GM19043 (cell line): Measurements from ENCODE around the gene C1orf105.
"Not testable (repeated sequence)": the region's sequence is repeated elsewhere in the genome, so short reads cannot be mapped to it uniquely, and the experiment has no call there.

Experiments used
- ATAC-seq: cut with Tn5 transposase; IDR thresholded peaks from one replicate; pipeline ENCODE4 v1.9.1; 2021; ENCODE audit warnings: low read depth; ENCODE audit not compliant: unreplicated experiment

Gene C1orf105

GRCh38 chr1:172483448-172483847 lies 63.0 kb downstream of the C1orf105 start:
- no peak for ATAC-seq

DNA sequence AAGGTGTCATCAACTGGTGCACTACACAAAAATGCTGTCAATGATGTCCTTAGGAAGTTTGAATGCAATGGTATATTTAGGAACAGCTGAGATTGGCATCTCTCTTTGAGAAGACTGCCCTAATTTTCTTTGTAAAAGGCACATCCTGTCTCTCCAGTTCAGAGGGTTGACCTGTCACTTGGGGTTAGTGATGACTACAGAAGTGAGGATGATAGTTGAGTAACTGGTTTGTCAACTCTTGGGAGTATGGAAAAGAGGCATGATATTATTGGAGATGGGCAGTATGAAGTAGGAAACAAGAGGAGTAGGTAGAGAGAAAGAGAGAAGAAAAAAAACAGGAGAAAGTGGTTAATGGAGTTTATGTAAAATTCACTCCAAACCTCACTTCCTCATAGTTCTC lies 63.8 kb downstream of the C1orf105 start:
- no peak for ATAC-seq

DNA sequence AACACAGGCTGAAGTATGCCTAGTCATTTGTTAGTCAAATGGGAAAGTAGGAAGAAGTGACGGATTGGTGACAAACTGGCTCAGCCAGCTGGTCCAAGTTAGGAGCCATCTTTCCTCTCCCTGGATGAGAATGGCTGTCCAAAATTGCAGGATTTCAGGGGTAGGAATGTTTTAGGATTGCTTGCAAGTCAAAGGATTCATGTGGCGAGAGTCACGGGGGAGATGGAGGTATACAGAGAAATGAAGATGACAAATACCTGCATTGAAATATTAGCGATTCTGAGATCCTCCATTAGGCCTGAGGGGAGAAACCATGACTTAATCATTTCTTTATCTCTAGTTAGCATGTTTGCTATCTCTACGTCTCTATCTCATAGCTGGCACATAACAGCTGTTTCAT lies 65.1 kb downstream of the C1orf105 start:
- ATAC-seq, result no peak

GRCh38 chr1:172486805-172487454 lies 66.4 kb downstream of the C1orf105 start:
- no peak for ATAC-seq

DNA sequence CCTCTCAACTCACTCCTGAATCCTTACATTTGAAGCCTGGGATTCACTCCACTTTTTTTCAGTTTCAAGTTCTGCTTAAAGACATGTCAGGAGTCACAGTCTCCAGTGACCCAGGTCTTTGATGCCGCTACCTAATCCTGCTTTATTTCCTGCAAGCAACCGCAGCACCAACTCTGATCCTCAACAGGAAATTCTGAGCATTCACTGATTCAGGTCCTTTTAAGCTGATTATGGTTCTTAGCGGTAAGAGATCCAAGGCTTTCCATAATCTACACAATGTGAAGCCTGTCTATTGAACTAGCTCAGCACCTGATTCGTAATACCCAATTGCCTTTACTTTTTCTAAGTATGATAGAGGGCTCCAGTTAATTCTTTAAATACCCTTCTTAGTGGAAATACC lies 67.1 kb downstream of the C1orf105 start:
- no peak for ATAC-seq

- ATAC-seq, result no peak
Measured at GRCh38 chr1:172488393-172488792, 67.9 kb downstream of the C1orf105 start.

DNA sequence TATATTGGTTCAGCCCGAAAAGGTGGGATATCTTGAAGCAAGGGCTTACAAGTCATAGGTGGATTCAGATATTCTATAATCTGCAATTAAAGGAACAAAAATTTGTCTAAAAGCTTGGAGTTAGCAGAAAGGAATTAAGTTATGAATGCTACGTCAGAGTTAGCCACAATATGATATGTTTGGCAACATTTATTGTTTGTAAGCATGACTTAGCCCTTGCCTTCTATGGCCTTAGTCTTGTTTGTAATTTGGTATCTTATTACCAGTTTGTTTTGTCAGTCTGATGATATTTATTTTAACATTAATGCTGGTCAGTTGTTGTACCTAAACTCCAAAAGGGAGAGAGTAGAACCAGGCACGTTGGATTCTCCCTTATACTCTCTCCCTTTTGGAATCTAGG lies 69.4 kb downstream of the C1orf105 start:
- ATAC-seq, result no peak

- ATAC-seq, result no peak
Measured at GRCh38 chr1:172492421-172492820, 71.9 kb downstream of the C1orf105 start.

DNA sequence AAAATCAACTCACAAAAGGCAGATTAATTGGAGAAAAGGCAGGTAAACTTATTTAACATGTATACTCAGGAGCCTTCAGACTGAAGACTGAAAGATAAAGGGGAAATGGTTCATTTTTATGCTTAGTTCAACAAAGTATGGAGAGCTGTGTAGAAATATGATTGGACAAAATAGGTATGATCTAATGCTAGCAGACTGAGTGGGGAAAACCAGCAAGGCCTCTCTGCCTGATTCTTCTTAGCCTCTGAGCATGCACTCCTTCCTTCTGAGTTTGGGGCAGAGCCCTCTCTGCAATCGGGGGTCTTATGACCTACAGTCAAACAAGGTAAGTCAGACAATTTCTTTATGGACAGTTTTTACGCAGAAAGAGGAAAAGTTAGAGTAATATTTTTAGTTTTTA lies 73.7 kb downstream of the C1orf105 start:
- ATAC-seq, result no peak

GRCh38 chr1:172496127-172496526 lies 75.6 kb downstream of the C1orf105 start:
- not testable (repeated sequence) for ATAC-seq

- no peak for ATAC-seq
Measured at GRCh38 chr1:172496678-172497077, 76.2 kb downstream of the C1orf105 start.

GRCh38 chr1:172497230-172497629 lies 76.7 kb downstream of the C1orf105 start:
- ATAC-seq, result no peak

DNA sequence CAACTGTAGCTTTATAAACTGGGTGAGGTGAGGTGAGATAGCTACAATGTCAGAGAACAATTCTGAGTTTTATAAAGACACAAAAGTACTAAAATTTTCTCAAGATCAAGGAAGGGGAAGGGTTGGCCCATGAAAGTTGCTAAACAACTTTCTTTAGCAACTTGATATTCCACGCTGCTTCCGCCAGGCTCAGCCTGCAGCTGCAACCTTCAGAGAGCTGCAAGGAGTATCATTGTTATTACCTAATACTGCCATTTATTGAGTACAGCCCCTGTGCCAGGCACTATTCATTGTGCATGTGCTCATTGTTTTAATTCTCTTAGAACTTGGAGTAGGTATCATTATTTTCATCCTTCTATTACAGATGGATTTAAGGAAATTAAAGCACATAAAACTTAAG lies 78.4 kb downstream of the C1orf105 start:
- ATAC-seq, result no peak

DNA sequence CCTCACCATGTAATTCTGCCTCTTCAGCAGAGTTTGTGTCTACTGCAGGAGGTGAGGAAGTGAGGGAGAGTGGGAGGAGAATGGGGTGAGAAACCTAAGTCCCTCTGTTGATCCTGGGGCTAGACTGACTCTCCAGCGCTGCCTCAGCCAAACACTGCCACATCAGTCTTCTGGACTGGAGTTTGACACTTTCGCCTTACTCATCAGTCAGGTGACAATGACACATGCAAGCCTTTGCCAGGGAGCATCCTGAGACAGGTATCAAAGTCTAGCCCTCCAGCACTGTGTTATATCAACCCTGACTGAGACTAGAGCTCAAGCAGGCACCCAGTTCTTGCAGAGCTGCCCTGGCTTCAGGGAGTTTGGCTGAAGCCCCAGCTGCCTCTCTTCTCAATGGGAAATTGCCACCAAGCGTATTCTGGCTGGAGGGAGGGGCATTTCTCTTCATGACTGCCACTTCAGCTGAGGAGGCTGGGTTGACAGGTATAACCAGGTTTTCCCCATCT lies 79.2 kb downstream of the C1orf105 start:
- no peak for ATAC-seq

DNA sequence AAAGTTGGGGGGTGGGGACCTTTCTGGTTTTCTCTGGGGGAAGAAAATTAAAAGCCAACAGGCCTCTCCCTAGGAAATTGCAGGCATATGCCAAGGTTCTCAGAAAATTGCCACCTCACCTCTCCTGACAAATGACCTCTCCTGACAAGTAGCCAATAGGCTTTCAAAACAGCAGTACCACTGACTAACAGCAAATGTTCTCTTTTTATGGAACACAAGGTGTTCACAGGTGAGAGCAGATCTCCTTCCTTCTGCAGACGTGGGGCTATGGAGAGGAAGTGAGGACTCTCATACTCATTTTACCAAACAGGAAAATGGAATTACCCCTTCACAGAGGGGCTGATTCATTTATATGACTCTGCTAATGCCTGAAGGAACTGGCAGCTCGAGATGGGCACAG lies 79.7 kb downstream of the C1orf105 start:
- ATAC-seq, result no peak

GRCh38 chr1:172507741-172508140 lies 87.3 kb downstream of the C1orf105 start:
- ATAC-seq, result no peak

- ATAC-seq, result no peak
Measured at GRCh38 chr1:172510479-172510878, 90.0 kb downstream of the C1orf105 start.

- ATAC-seq, result no peak
Measured at GRCh38 chr1:172512591-172512990, 92.1 kb downstream of the C1orf105 start.

- ATAC-seq, result no peak
Measured at GRCh38 chr1:172513479-172513878, 93.0 kb downstream of the C1orf105 start.

DNA sequence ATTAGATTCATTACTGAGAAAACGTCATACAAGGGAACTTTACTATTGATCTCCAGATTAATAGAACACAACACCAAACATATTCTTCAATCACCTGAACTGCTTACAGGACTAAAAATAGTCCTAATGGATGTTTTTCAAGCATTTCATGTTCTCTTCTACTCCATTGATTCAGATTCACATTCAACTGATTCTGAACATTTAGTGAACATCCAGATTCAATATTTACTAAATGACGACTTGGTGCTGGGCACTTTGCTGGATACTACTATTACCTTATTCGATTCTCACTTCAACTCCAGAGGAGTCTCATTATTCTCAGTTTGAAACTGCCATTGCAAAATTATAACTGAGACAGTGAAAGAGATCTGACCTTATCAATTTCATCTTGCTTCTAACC lies 93.6 kb downstream of the C1orf105 start:
- no peak for ATAC-seq

DNA sequence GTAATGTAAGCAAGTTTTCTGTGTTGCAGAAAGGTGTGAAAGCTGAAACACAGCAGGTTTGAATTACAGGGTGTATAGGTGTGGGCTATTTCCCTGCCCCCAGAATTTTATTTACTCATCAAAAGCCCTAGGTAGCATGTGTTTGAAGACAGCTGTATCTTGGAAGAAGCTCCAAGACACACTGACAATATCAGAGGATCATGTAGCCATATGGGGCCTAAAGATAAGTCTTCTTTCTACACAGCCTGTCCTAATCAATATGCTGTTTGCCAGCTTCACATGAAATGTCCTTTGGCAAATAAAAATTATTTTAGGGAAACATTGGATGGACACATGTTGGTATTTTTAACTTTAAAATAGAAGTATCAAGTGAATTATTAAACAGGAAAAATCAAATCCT lies 95.0 kb downstream of the C1orf105 start:
- ATAC-seq, result no peak

DNA sequence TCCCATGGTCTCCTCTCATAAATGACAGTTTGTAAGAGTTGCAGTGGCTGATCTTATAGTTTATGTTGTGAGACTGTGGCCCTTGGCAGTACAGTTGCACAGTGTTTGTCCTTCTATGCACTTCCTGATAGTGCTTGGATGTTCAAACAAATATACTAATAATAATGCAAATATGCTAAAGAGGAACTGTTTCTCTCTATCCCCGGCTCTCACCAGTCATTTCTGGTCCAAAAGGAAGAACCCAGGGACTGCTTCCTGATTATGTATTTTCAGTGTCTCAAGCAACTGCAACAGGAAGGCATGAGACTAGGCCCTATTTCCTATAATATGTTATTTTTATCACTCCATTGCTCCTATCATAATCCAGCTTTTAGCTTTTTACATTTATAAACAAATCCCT lies 95.4 kb downstream of the C1orf105 start:
- ATAC-seq, result no peak

DNA sequence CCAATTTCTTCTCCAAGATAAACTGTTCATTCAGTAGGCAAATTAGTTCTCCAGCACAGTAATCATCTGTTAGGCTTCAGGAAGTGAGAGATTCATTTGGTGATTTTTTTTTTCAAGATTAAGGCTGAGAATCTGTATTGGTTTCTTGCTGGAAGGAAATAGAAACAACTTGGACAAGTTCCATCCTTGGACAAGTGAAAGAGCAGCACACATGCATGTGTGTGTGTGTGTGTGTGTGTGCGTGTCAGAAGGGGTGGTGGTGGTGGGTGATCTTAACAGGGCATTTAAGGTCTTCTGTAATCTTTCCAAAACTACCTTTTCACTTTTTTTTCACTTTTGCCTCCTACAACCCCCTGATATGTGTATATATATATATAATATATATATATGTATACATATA lies 96.6 kb downstream of the C1orf105 start:
- no peak for ATAC-seq
